GM23338 (cell line): ENCODE results near the gene YWHAH. TPM values are rescaled to one million over a fixed set of nuclear protein-coding genes. Genes with fewer than 3 reads are reported as not detected.

Experiments
- polyA plus RNA-seq: library from polyadenylated mRNA; unstranded; fragments of >200 nt; fragmentation: Nextera tagmentation; extraction: Ambion mirVana; gene quantifications from 2 replicates; pipeline ENCODE4 v1.2.1, GENCODE V29; 2016
- small RNA-seq: library from RNA; depleted of rRNA; stranded (forward); fragments of <200 nt; gene quantifications from one replicate; pipeline ENCODE3, GENCODE V24; 2014; ENCODE audit warnings: low replicate concordance
- total RNA-seq: library from RNA; depleted of rRNA; stranded (reverse); fragments of >200 nt; shearing (Covaris generic); gene quantifications from 2 replicates; pipeline ENCODE4 v1.2.3, GENCODE V29; 2014; rRNA removed

Gene YWHAH
- total and polyA plus RNA-seq, 2 experiments from 2014 or later = 277 to 283 TPM

Small RNA genes lying within 50 kb of the gene (small RNA-seq; reads per million reads assigned to genes)
- gene RN7SL305P = not detected

Other genes with a start within 250 kb of the YWHAH start
- 43.4 and 54.0 TPM in 2 replicates for gene PRR14L, start 194.4 kb upstream of the YWHAH start, total RNA-seq
- 44.3 and 46.3 TPM in 2 replicates for gene PRR14L, start 194.4 kb upstream of the YWHAH start, polyA plus RNA-seq
- gene DEPDC5, start 190.5 kb upstream of the YWHAH start, total RNA-seq = 19.7 and 30.1 TPM in 2 replicates
- 18.7 and 21.1 TPM in 2 replicates for gene DEPDC5, start 190.5 kb upstream of the YWHAH start, polyA plus RNA-seq
- 0.03 TPM in 1 of 2 replicates, not detected in the other for gene SLC5A1, start 98.7 kb downstream of the YWHAH start, total RNA-seq
- not detected in 2 replicates for gene SLC5A1, start 98.7 kb downstream of the YWHAH start, polyA plus RNA-seq
- 0.23 and 0.76 TPM in 2 replicates for gene C22orf42, start 214.8 kb downstream of the YWHAH start, total RNA-seq
- gene C22orf42, start 214.8 kb downstream of the YWHAH start, polyA plus RNA-seq = 0.49 and 1.2 TPM in 2 replicates